Measurements from ENCODE around the gene SPHK1.
A peak's percentile ranks its signal among the peaks of the same experiment; 100 is the strongest.
"Not testable (repeated sequence)": the region's sequence is repeated elsewhere in the genome, so short reads cannot be mapped to it uniquely, and the experiment has no call there.

Gene SPHK1

GRCh38 chr17:76384222-76384986 lies at the start of gene SPHK1:
Gene SPHK1 (plus strand): TSS chr17:76384609. CDS start chr17:76385645, 1,036 bp downstream.
- Histone ChIP-seq H3K4me1 (ENCODE audit: insufficient read depth, low read length) (peaks cover 15% of the 10 kb centered on the region), H3K9ac (ENCODE audit: low read length) (no peak within 1 kb of the TSS), H3K9me3 (ENCODE audit: low read length) (no peaks in the 10 kb centered on the region), H3K4me3 (ENCODE audit: low read depth in 1 of 2, low read length in 2 of 2) (peak within 1 kb of the TSS; percentile 58 to 68), H3K36me3 (ENCODE audit: insufficient read depth, low read length) (no peaks in the 10 kb centered on the region), H3K27me3 (ENCODE audit: control insufficient read depth in 1 of 2, insufficient read depth in 2 of 2, low read length in 2 of 2) (peaks cover 0 to 42% of the 10 kb centered on the region in 2 donors), H3K27ac (ENCODE audit: low read depth, low read length) (peak within 1 kb of the TSS; percentile 52)

GRCh38 chr17:76335716-76336381 lies 48.6 kb upstream of the SPHK1 start:
- Histone ChIP-seq H3K9me3 (ENCODE audit: low read length) (no peaks in the 10 kb centered on the region), H3K36me3 (ENCODE audit: insufficient read depth, low read length) (no peaks in the 10 kb centered on the region), H3K27me3 (ENCODE audit: control insufficient read depth in 1 of 2, insufficient read depth in 2 of 2, low read length in 2 of 2) (no peaks in the 10 kb centered on the region), H3K4me1 (ENCODE audit: insufficient read depth, low read length) (no peaks in the 10 kb centered on the region), H3K9ac (ENCODE audit: low read length) (no peak overlapping the region), H3K27ac (ENCODE audit: low read depth, low read length) (no peak overlapping the region), H3K4me3 (ENCODE audit: low read depth in 1 of 2, low read length in 2 of 2) (no peak overlapping the region)

GRCh38 chr17:76336756-76337412 lies 47.5 kb upstream of the SPHK1 start:
- no peaks in the 10 kb centered on the region for H3K36me3 ChIP-seq (ENCODE audit: insufficient read depth, low read length)
- no peaks in the 10 kb centered on the region for H3K9me3 ChIP-seq (ENCODE audit: low read length)
- no peaks in the 10 kb centered on the region for H3K27me3 ChIP-seq (ENCODE audit: control insufficient read depth in 1 of 2, insufficient read depth in 2 of 2, low read length in 2 of 2)
- no peaks in the 10 kb centered on the region for H3K4me1 ChIP-seq (ENCODE audit: insufficient read depth, low read length)
- H3K4me3 ChIP-seq (ENCODE audit: low read depth in 1 of 2, low read length in 2 of 2), result no peak overlapping the region
- no peak overlapping the region for H3K9ac ChIP-seq (ENCODE audit: low read length)
- no peak overlapping the region for H3K27ac ChIP-seq (ENCODE audit: low read depth, low read length)

GRCh38 chr17:76337413-76337777 lies 47.0 kb upstream of the SPHK1 start:
- Histone ChIP-seq H3K4me1 (ENCODE audit: insufficient read depth, low read length) (no peaks in the 10 kb centered on the region), H3K9me3 (ENCODE audit: low read length) (no peaks in the 10 kb centered on the region), H3K27ac (ENCODE audit: low read depth, low read length) (no peak overlapping the region), H3K36me3 (ENCODE audit: insufficient read depth, low read length) (no peaks in the 10 kb centered on the region), H3K27me3 (ENCODE audit: control insufficient read depth in 1 of 2, insufficient read depth in 2 of 2, low read length in 2 of 2) (no peaks in the 10 kb centered on the region), H3K4me3 (ENCODE audit: low read depth in 1 of 2, low read length in 2 of 2) (no peak overlapping the region), H3K9ac (ENCODE audit: low read length) (no peak overlapping the region)

GRCh38 chr17:76341301-76341700 lies 43.1 kb upstream of the SPHK1 start:
- H3K27ac ChIP-seq (ENCODE audit: low read depth, low read length), result no peak overlapping the region
- H3K9me3 ChIP-seq (ENCODE audit: low read length), result no peaks in the 10 kb centered on the region
- H3K27me3 ChIP-seq (ENCODE audit: control insufficient read depth in 1 of 2, insufficient read depth in 2 of 2, low read length in 2 of 2), result no peaks in the 10 kb centered on the region
- H3K4me1 ChIP-seq (ENCODE audit: insufficient read depth, low read length), result no peaks in the 10 kb centered on the region
- H3K36me3 ChIP-seq (ENCODE audit: insufficient read depth, low read length), result peaks cover 15% of the 10 kb centered on the region
- no peak overlapping the region for H3K9ac ChIP-seq (ENCODE audit: low read length)
- H3K4me3 ChIP-seq (ENCODE audit: low read depth in 1 of 2, low read length in 2 of 2), result no peak overlapping the region

GRCh38 chr17:76343106-76343505 lies 41.3 kb upstream of the SPHK1 start:
- Histone ChIP-seq H3K27me3 (ENCODE audit: control insufficient read depth in 1 of 2, insufficient read depth in 2 of 2, low read length in 2 of 2) (no peaks in the 10 kb centered on the region), H3K27ac (ENCODE audit: low read depth, low read length) (no peak overlapping the region), H3K9ac (ENCODE audit: low read length) (no peak overlapping the region), H3K36me3 (ENCODE audit: insufficient read depth, low read length) (peaks cover 19% of the 10 kb centered on the region), H3K4me3 (ENCODE audit: low read depth in 1 of 2, low read length in 2 of 2) (no peak overlapping the region), H3K4me1 (ENCODE audit: insufficient read depth, low read length) (no peaks in the 10 kb centered on the region), H3K9me3 (ENCODE audit: low read length) (no peaks in the 10 kb centered on the region)

- Histone ChIP-seq H3K9ac (ENCODE audit: low read length) (no peak overlapping the region), H3K4me3 (ENCODE audit: low read depth in 1 of 2, low read length in 2 of 2) (no peak overlapping the region), H3K4me1 (ENCODE audit: insufficient read depth, low read length) (no peaks in the 10 kb centered on the region), H3K36me3 (ENCODE audit: insufficient read depth, low read length) (peaks cover 19% of the 10 kb centered on the region), H3K27me3 (ENCODE audit: control insufficient read depth in 1 of 2, insufficient read depth in 2 of 2, low read length in 2 of 2) (no peaks in the 10 kb centered on the region), H3K9me3 (ENCODE audit: low read length) (no peaks in the 10 kb centered on the region), H3K27ac (ENCODE audit: low read depth, low read length) (no peak overlapping the region)
Measured at GRCh38 chr17:76345377-76345974, 38.9 kb upstream of the SPHK1 start.

- H3K4me1 ChIP-seq (ENCODE audit: insufficient read depth, low read length); H3K9ac ChIP-seq (ENCODE audit: low read length); H3K4me3 ChIP-seq (ENCODE audit: low read depth in 1 of 2, low read length in 2 of 2); H3K27ac ChIP-seq (ENCODE audit: low read depth, low read length); H3K9me3 ChIP-seq (ENCODE audit: low read length); H3K27me3 ChIP-seq (ENCODE audit: control insufficient read depth in 1 of 2, insufficient read depth in 2 of 2, low read length in 2 of 2): not testable (repeated sequence)
- H3K36me3 ChIP-seq (ENCODE audit: insufficient read depth, low read length), result peaks cover 19% of the 10 kb centered on the region
Measured at GRCh38 chr17:76346936-76347335, 37.5 kb upstream of the SPHK1 start.

- H3K27ac ChIP-seq (ENCODE audit: low read depth, low read length), result no peak overlapping the region
- H3K27me3 ChIP-seq (ENCODE audit: control insufficient read depth in 1 of 2, insufficient read depth in 2 of 2, low read length in 2 of 2), result no peaks in the 10 kb centered on the region
- no peak overlapping the region for H3K4me3 ChIP-seq (ENCODE audit: low read depth in 1 of 2, low read length in 2 of 2)
Measured at GRCh38 chr17:76350463-76350862, 33.9 kb upstream of the SPHK1 start.

GRCh38 chr17:76351526-76352071 lies 32.8 kb upstream of the SPHK1 start:
- Histone ChIP-seq H3K4me1 (ENCODE audit: insufficient read depth, low read length) (peaks cover 4% of the 10 kb centered on the region), H3K27me3 (ENCODE audit: control insufficient read depth in 1 of 2, insufficient read depth in 2 of 2, low read length in 2 of 2) (no peaks in the 10 kb centered on the region), H3K9ac (ENCODE audit: low read length) (no peak overlapping the region), H3K27ac (ENCODE audit: low read depth, low read length) (no peak overlapping the region), H3K4me3 (ENCODE audit: low read depth in 1 of 2, low read length in 2 of 2) (no peak overlapping the region), H3K9me3 (ENCODE audit: low read length) (no peaks in the 10 kb centered on the region), H3K36me3 (ENCODE audit: insufficient read depth, low read length) (peaks cover 4% of the 10 kb centered on the region)

More at GRCh38 chr17:76350463-76350862, 33.9 kb upstream of the SPHK1 start:
- peaks cover 4% of the 10 kb centered on the region for H3K4me1 ChIP-seq (ENCODE audit: insufficient read depth, low read length)
- H3K36me3 ChIP-seq (ENCODE audit: insufficient read depth, low read length), result peaks cover 11% of the 10 kb centered on the region
- no peak overlapping the region for H3K9ac ChIP-seq (ENCODE audit: low read length)
- no peaks in the 10 kb centered on the region for H3K9me3 ChIP-seq (ENCODE audit: low read length)

- Histone ChIP-seq H3K4me3 (ENCODE audit: low read depth in 1 of 2, low read length in 2 of 2) (peak overlapping the region; percentile 78 to 79), H3K9ac (ENCODE audit: low read length) (no peak overlapping the region), H3K4me1 (ENCODE audit: insufficient read depth, low read length) (peaks cover 4% of the 10 kb centered on the region), H3K36me3 (ENCODE audit: insufficient read depth, low read length) (no peaks in the 10 kb centered on the region), H3K9me3 (ENCODE audit: low read length) (no peaks in the 10 kb centered on the region), H3K27ac (ENCODE audit: low read depth, low read length) (peak overlapping the region; percentile 79), H3K27me3 (ENCODE audit: control insufficient read depth in 1 of 2, insufficient read depth in 2 of 2, low read length in 2 of 2) (no peaks in the 10 kb centered on the region)
Measured at GRCh38 chr17:76353004-76353598, 31.3 kb upstream of the SPHK1 start.
